Fibroblast of skin of right biceps (primary cell): ENCODE data around the gene ERO1B.
A peak's percentile ranks its signal among the peaks of the same experiment; 100 is the strongest.

Experiments used
- DNase-seq: peaks from one replicate; pipeline ENCODE4 v3.0.0-alpha.2; 2013

ERO1B gene

GRCh38 chr1:236176337-236177336 is 105.1 kb downstream of the ERO1B start:
- peak; percentile 8 for DNase-seq

- DNase-seq = no peak
These were observed 106.0 kb downstream of the ERO1B start for GRCh38 chr1:236175642-236176336.

GRCh38 chr1:236173174-236173767 is 108.5 kb downstream of the ERO1B start:
- DNase-seq = no peak

GRCh38 chr1:236172041-236172579 is 109.6 kb downstream of the ERO1B start:
- DNase-seq = peak; percentile 64

- DNase-seq = peak; percentile 28
These were observed 112.9 kb downstream of the ERO1B start for GRCh38 chr1:236168716-236169429.

- DNase-seq = no peak
These were observed 114.2 kb downstream of the ERO1B start for GRCh38 chr1:236167578-236167977.

GRCh38 chr1:236167154-236167553 is 114.6 kb downstream of the ERO1B start:
- no peak for DNase-seq

GRCh38 chr1:236166041-236166440 is 115.7 kb downstream of the ERO1B start:
- no peak for DNase-seq
